ENCODE measurements around the gene PMVK.

Gene PMVK

DNA sequence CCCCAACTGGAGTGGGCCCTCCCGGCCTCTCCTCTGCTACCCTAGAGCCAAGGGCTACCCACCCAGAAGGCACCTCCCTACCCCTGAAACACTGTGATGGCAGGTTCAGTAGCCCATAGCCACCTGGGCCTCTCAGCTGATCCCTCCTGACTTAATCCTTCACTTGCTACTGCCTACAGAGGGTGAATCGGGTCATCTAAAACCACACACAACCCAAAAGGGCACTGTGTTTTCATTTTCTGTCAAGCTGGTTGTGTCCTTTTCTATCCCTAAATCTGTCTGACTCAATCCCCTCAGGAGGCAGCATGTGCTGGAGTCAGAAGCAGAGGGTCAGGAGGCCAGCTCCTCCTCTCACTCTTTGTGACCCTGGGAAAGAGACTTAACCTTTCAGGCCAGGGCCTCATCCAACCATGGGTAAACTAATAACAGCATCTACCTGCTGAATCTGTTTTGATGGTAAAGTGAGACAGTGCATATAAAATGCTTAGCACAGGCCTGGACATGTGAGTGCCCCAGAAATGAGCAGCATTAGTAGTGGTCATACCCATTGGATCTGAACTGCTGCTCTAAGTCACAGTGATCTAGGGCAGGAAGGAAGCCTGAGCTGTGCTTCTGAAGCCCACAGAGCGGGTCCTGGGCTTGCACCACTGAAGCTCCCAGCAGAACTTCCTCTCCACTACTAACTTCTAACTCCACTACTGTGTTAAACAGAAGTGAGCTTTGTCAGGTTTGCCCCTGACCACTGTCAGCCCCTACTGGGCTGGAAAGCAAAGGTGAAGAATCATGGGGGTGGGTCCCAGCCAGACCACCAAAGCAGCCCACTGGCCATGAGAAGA lies 11.0 kb downstream of the PMVK start:
- TF ChIP-seq, protein P1, sequence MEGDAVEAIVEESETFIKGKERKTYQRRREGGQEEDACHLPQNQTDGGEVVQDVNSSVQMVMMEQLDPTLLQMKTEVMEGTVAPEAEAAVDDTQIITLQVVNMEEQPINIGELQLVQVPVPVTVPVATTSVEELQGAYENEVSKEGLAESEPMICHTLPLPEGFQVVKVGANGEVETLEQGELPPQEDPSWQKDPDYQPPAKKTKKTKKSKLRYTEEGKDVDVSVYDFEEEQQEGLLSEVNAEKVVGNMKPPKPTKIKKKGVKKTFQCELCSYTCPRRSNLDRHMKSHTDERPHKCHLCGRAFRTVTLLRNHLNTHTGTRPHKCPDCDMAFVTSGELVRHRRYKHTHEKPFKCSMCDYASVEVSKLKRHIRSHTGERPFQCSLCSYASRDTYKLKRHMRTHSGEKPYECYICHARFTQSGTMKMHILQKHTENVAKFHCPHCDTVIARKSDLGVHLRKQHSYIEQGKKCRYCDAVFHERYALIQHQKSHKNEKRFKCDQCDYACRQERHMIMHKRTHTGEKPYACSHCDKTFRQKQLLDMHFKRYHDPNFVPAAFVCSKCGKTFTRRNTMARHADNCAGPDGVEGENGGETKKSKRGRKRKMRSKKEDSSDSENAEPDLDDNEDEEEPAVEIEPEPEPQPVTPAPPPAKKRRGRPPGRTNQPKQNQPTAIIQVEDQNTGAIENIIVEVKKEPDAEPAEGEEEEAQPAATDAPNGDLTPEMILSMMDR (IDR thresholded peaks at IDR 0.05; ENCODE audit: low read depth, low read length) = no peak
- TF ChIP-seq MYC (IDR thresholded peaks at IDR 0.05; ENCODE audit: low read depth, low read length) (no peak), POLR2A (IDR thresholded peaks at IDR 0.05; ENCODE audit: extremely low read depth, insufficient read length) (no peak)
- TF ChIP-seq, protein P2, sequence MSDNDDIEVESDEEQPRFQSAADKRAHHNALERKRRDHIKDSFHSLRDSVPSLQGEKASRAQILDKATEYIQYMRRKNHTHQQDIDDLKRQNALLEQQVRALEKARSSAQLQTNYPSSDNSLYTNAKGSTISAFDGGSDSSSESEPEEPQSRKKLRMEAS (IDR thresholded peaks at IDR 0.05; ENCODE audit: low read depth, low read length) = no peak

DNA sequence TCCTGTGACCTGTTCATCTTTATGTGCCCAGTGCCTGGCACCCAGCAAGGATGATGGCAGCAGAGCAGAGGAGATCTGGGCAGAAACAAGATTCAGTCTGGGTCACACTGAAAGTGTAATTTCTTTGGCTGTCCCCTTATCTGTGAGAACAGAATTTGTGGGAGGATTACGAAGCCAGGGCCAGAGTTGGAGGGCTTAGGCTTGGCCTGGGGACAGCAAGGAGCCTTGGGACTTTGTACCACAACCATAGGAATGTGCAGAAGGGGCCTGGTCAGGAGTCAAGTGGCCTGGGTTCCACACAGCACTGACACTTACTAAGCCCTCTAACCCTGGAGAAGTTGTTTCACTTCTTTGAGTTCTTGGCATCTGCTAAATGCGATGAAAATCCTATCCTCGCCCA lies 12.8 kb downstream of the PMVK start:
- H3K4me3 ChIP-seq (ENCODE audit: low read depth, low read length) = no peak overlapping the region
- no peak for TF ChIP-seq MYC (IDR thresholded peaks at IDR 0.05; ENCODE audit: low read depth, low read length)
- TF ChIP-seq, protein P1 (IDR thresholded peaks at IDR 0.05; ENCODE audit: low read depth, low read length) = no peak
- TF ChIP-seq, protein P2 (IDR thresholded peaks at IDR 0.05; ENCODE audit: low read depth, low read length) = no peak
- TF ChIP-seq POLR2A (IDR thresholded peaks at IDR 0.05; ENCODE audit: extremely low read depth, insufficient read length) = no peak
- DNase-seq (ENCODE audit: low read depth) = no peak

More for the DNA sequence above, 11.0 kb downstream of the PMVK start:
- H3K4me3 ChIP-seq (ENCODE audit: low read depth, low read length) = no peak overlapping the region
- DNase-seq (ENCODE audit: low read depth) = no peak

DNA sequence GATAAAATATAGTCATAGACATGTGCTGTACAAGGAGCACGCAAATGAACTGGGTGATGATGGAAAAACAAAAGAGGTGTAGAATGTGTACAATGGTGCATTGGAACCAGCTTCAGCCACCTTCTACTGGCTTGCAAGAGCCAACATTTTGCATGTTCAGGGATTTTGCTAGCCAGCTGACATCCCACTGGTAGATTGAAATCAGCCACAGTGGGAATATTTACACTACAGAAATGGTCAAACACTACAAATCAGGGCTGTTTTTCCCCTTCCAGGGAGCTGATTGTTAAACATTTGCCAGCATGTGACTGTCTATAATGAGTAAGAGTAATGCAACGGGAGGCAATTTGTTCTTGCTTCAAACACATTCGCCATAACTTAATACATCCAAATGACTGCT lies 23.2 kb downstream of the PMVK start:
- TF ChIP-seq, protein P2 (IDR thresholded peaks at IDR 0.05; ENCODE audit: low read depth, low read length) = no peak
- TF ChIP-seq, protein P1 (IDR thresholded peaks at IDR 0.05; ENCODE audit: low read depth, low read length) = no peak
- no peak for TF ChIP-seq POLR2A (IDR thresholded peaks at IDR 0.05; ENCODE audit: extremely low read depth, insufficient read length)
- no peak for TF ChIP-seq MYC (IDR thresholded peaks at IDR 0.05; ENCODE audit: low read depth, low read length)
- H3K4me3 ChIP-seq (ENCODE audit: low read depth, low read length) = no peak overlapping the region
- DNase-seq (ENCODE audit: low read depth) = no peak

DNA sequence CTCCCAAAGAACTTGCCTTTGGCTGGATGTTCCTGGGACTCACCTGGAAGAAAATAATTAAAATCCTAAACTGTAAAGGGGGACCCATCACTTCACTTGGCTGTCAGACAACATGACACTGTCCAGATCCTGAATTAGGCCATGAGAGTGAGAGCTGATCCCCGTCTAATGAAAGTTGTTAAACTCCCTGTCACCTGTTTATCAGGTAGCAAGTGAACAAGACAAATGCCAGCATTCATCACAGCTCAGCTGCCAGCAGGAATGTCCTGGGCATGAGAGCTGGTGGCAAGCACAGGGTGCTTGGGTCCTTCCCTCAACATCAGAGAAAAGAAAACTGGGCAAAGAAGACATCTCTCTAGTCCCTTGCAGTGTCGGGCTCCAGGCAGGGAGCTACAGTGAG lies 23.8 kb downstream of the PMVK start:
- H3K4me3 ChIP-seq (ENCODE audit: low read depth, low read length) = no peak overlapping the region
- TF ChIP-seq, protein P1 (IDR thresholded peaks at IDR 0.05; ENCODE audit: low read depth, low read length) = no peak
- TF ChIP-seq POLR2A (IDR thresholded peaks at IDR 0.05; ENCODE audit: extremely low read depth, insufficient read length) (no peak), MYC (IDR thresholded peaks at IDR 0.05; ENCODE audit: low read depth, low read length) (no peak)
- TF ChIP-seq, protein P2 (IDR thresholded peaks at IDR 0.05; ENCODE audit: low read depth, low read length) = no peak
- no peak for DNase-seq (ENCODE audit: low read depth)

DNA sequence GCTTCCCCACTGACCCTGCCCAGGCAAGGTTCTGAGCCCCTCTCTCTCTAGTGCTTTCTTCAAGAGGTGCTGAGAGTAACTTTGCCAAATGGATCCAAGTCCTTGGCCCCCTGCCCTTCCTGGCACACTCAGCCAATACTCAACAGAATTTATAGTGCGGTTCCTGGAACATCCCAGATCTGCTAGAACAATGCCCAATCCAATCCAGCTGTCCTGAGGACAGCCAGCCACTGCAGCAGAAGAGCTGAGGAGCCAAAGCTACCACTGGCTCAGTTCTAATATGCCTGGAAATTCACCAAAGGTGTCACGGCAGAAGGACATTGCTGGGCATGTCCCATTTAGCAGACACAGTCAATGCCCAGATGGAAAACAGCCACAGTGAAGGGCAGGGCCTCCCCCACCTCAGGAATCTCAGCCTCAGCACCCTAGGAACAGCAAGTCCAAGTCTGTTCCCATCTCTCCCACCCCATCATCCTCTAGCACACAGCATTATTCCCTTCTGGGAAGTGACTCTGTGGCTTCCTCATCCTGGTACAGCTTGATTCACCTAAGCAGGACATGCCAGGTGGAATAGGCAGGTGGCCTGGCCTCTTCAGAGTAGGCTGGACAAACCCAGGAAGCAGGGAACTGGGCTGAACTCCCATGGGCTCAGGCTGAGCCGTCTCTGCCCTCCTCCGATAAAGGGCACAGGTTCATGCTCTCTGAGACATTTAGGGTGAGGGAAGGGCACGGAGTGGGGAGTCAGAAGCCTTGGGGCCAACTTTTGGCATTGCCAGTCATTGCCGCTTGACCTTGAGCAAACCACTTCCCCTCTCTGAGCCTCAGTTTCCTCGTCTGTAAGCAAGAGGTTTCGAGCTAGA lies 24.6 kb downstream of the PMVK start:
- no peak for DNase-seq (ENCODE audit: low read depth)
- TF ChIP-seq POLR2A (IDR thresholded peaks at IDR 0.05; ENCODE audit: extremely low read depth, insufficient read length) (no peak), MYC (IDR thresholded peaks at IDR 0.05; ENCODE audit: low read depth, low read length) (no peak)
- TF ChIP-seq, protein P2 (IDR thresholded peaks at IDR 0.05; ENCODE audit: low read depth, low read length) = no peak
- TF ChIP-seq, protein P1 (IDR thresholded peaks at IDR 0.05; ENCODE audit: low read depth, low read length) = no peak
- no peak overlapping the region for H3K4me3 ChIP-seq (ENCODE audit: low read depth, low read length)
